G401.6 (cell line): ENCODE results near the gene NES.
A peak's percentile ranks its signal among the peaks of the same experiment; 100 is the strongest.
"Not testable (repeated sequence)": the region's sequence is repeated elsewhere in the genome, so short reads cannot be mapped to it uniquely, and the experiment has no call there.

ENCODE experiments used
- FAIRE-seq: peaks from 2 replicates; lab custom pipeline; 2012; peaks lifted over from hg19 to GRCh38; lab: Jason Lieb, UNC

The NES gene

DNA sequence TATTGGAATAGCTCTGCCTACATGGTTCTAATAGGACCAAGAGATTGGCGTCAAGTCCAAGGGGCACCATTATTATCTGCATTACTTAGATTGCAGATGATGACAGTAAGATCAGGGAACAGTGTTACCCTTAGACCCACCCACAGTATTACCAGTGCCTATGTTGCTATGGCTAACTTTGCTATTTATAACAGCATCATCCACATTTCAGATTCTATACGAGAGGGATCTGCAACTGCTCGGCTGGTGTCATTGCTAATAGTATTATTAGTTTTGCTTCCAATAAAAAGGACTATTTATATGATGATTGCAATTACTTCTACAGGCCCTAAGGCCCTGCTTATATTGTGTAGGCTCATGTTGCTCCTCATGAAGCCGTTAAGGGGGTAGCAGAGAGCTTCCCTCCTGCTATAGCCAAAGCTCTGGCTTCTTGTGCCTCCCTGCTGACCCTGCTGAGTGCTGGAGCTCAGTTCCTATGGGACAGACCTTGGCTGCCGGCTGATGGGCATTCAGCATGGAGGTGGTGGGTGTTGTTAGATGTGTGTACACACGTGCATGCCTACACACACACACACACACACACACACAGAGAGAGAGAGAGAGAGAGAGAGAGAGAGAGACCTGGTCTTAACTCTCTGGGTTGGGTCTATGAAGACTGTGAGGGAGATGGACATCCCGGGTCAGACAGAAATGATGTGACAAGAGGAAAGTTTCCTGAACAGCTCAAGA, 34.0 kb downstream of the NES start:
- no peak for FAIRE-seq

GRCh38 chr1:156642265-156643048, 34.8 kb downstream of the NES start:
- FAIRE-seq: no peak

DNA sequence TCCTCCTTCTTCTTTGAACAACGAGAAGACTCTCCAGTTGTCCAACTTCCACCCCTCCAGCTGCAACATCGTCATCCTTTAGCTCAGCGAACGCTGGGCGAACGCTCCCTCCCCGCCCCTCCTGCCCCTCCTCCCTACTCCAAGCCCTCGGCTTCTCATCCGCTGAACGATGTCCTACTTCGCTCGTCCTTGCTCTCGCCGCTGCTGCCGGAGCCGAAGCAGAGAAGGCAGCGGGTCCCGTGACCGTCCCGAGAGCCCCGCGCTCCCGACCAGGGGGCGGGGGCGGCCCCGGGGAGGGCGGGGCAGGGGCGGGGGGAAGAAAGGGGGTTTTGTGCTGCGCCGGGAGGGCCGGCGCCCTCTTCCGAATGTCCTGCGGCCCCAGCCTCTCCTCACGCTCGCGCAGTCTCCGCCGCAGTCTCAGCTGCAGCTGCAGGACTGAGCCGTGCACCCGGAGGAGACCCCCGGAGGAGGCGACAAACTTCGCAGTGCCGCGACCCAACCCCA, 35.4 kb downstream of the NES start, which contains the start of gene BCAN:
TSS of gene BCAN (plus strand) at position 357 of the 504 bp plus-strand sequence. CDS start 3,938 bp downstream, outside the sequence.
- FAIRE-seq: no peak

GRCh38 chr1:156640842-156641706, 36.1 kb downstream of the NES start:
- no peak for FAIRE-seq

DNA sequence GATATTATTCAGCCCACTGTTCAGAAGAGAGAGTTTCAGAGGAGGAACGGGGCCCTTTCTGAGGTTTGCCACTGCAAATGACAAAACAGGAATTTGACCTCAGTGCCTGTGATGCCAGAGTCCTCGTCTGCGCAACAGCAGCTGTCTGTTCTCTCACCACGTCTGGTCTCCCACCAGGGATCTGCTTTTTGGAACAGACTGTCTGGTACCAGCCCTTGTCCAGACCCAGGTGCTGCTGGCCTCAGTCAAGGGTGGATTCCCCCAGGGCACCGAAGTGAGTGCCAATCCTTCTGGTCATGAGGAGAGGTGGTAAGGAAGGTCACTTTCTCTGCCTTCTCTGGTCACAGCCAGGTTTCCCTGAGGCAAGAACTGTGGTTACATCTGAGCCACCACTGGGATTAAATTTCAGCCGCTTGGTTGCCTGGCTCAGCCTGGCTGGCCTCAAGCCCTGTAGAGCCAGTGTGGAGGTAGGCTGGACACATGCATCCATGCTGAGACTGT, 37.6 kb downstream of the NES start:
- no peak for FAIRE-seq

DNA sequence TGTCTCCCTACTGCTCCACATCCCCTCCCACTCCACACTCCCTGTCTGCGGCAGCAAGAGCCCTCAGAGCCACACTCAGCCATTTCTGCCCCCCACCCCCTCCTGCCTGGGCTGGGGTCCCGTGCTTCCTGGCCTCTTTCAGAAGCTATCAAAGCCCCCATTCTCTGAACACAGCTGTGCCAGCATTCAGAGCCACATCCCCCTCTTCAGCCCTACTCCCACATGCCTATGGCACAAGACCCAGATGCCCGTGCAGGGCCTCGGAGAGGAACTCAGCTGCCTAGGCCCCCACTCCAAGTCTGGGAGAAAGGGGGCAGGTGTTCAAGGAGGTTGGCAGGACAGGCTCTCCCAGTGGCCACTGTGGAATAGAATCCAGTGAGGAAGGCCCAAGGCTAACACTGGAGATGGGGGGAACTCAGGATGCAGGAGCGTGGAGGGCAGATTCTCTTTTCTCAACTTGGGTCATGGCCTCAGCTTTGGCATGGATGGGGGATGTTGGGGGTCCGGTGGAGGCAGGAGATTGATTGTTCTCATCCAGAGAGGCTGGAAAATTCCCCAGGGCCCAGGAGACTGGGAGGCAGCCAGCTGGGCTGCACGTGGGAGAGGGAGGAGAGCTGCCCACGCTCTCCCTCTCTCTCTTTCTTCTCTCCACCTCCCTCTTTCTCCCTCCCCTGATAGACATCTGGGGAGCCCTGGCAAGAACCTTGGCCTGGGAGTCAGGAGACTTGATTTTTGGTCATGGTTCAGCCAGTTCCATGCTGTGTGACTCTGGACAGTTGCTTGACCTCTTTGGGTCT, 38.8 kb downstream of the NES start:
- no peak for FAIRE-seq

GRCh38 chr1:156632355-156632754, 44.9 kb downstream of the NES start:
- no peak for FAIRE-seq

DNA sequence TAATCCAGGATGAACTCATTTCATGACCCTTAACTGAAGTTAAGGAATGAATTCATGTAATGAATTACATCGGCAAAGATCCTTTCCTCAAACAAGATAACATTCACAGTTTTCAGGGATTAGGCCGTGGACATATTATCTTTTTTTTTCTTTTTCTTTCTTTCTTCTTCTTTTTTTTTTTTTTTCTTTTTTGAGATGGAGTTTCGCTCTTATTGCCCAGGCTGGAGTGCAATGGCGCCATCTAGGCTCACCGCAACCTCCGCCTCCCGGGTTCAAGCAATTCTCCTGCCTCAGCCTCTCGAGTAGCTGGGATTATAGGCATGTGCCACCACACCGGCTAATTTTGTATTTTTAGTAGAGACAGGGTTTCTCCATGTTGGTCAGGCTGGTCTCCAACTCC, 46.1 kb downstream of the NES start:
- FAIRE-seq: not testable (repeated sequence)

DNA sequence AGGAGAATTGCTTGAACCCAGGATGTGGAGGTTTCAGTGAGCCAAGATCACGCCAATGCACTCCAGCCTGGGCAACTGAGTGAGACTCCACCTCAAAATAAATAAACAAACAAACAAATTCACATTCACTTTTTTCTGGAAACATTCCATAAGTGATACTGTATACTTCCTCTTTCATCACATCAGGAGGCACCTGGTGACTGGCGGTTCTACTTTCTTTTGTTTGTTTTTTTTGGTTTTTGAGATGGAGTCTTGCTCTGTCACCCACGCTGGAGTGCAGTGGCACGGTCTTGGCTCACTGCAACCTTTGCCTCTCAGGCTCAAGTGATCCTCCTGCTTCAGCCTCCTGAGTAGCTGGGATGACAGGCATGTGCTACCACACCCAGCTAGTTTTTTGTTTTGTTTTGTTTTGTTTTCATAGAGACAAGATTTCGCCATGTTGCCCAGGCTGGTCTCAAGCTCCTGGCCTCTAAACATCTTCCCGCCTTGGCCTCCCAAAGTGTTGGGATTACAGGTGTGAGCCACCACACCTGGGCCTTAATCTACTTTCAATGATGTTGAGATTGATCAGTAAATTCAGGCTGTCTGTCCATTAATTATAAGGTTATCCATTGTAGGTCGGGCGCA, 47.3 kb downstream of the NES start:
- FAIRE-seq: no peak

GRCh38 chr1:156627313-156627880, 49.8 kb downstream of the NES start:
- FAIRE-seq: peak; percentile 72

GRCh38 chr1:156626079-156626438, 51.1 kb downstream of the NES start:
- no peak for FAIRE-seq

DNA sequence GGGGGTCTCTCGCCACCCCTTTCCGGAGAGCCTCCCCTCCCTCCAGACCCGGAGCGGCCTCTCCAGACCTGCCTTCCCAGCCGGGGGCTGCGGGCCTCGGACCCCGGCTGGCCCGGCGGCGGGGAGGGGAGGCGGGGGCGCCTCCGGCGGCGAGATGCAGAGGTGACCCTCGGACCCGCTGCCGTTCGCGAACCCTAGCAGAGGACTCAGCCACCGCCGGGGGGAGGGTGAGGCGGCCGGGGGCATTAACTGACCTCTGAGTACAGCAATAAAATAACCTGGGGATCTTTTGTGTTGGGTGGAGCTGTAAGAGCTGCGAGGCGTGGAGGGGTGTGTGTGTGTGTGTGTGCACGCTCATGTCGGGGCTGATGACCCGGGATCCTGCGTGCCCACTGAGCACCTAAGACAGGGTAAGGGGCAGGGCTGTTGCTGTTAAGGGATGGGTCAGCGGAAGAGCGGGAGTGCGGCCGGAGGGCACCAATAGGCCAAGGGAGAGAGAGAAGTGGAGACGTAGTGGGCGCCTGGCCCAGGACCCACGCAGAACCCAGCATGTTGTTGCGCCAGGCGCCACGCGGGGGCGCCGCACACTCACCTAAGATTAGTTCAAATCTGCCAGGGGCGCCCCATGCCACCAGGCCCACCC, 51.6 kb downstream of the NES start:
- no peak for FAIRE-seq

- no peak for FAIRE-seq
Observed at GRCh38 chr1:156624814-156625435, 52.3 kb downstream of the NES start.

DNA sequence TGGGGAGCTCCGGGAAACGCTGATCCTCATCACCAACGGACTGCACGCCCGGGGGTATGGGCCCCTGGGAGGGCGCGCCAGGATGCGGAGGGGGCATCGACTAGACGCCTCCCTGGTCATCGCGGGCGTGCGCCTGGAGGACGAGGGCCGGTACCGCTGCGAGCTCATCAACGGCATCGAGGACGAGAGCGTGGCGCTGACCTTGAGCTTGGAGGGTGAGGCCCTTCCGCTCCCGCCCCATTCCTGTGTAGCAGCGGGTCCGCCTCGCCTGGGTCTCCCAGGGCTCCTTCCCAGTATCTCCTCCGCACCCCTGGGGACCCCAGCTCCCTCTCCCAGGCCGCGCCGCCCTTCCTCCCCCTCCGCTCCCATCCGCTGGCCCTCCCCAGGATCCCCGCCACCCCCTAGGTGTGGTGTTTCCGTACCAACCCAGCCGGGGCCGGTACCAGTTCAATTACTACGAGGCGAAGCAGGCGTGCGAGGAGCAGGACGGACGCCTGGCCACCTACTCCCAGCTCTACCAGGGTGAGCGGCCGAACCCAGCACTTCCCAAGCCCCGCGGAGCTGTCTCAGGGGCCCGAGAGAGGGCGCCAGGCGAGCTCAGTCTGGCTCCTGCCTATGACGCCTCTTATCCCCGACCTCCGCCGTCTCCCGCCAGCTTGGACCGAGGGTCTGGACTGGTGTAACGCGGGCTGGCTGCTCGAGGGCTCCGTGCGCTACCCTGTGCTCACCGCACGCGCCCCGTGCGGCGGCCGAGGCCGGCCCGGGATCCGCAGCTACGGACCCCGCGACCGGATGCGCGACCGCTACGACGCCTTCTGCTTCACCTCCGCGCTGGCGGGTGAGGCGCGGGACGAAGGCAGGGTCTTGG, 53.0 kb downstream of the NES start:
- FAIRE-seq: no peak

- no peak for FAIRE-seq
Observed at GRCh38 chr1:156622581-156623297, 54.5 kb downstream of the NES start.

DNA sequence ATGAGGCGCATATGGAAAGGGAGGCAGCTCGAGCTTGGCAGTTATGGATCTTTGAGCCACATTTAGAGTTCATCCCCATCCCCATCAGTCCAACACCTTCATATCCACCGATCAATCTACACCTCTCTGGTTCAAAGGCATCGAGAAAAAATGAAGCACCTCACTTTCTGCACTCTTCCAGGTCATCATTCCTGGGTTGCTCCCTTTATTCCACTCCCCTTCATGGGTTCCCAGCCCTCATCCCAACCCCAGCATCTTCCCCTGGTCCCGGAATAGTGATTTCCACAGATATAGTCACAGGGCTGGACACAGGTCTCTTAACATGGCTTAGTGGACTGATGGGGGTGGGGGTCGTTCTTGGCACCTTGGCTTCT, 57.6 kb downstream of the NES start:
- no peak for FAIRE-seq

GRCh38 chr1:156618853-156619581, 58.2 kb downstream of the NES start, which contains the start of gene HAPLN2:
TSS of gene HAPLN2 (plus strand) at chr1:156619415. CDS start at chr1:156623491, 4,076 bp downstream.
- FAIRE-seq: no peak
